Nephron progenitor cell (in vitro differentiated cells): ENCODE results near the gene SAAL1.

ENCODE experiments used
- DNase-seq: peaks from one replicate; pipeline ENCODE4 v3.0.0; 2021
- H3K27ac Mint-ChIP-seq: 2 replicates; pipeline ENCODE4 v1.8.0; 2021; ENCODE audit warnings: mild to moderate bottlenecking, moderate library complexity, mixed read lengths
- H3K27me3 Mint-ChIP-seq: 2 replicates; pipeline ENCODE4 v1.8.0; 2021; ENCODE audit warnings: mild to moderate bottlenecking, low read depth, mixed read lengths; ENCODE audit not compliant: poor library complexity
- H3K36me3 Mint-ChIP-seq: 2 replicates; pipeline ENCODE4 v1.8.0; 2021; ENCODE audit warnings: low read depth, mixed read lengths
- H3K4me1 Mint-ChIP-seq: 2 replicates; pipeline ENCODE4 v1.8.0; 2021; ENCODE audit warnings: mixed read lengths
- H3K4me3 Mint-ChIP-seq: 2 replicates; pipeline ENCODE4 v1.8.0; 2021; ENCODE audit warnings: mild to moderate bottlenecking, moderate library complexity, mixed read lengths
- H3K9me3 Mint-ChIP-seq: 2 replicates; pipeline ENCODE4 v1.8.0; 2021; ENCODE audit warnings: mild to moderate bottlenecking, moderate library complexity, mixed read lengths
- TF ChIP-seq, protein P1 (sequence below): fragments of 200-600 bp; sonication (generic); IDR thresholded peaks from 2 replicates; pipeline ENCODE4 v1.5.0; 2021; ENCODE audit warnings: antibody characterized with exemption

SAAL1 gene

DNA sequence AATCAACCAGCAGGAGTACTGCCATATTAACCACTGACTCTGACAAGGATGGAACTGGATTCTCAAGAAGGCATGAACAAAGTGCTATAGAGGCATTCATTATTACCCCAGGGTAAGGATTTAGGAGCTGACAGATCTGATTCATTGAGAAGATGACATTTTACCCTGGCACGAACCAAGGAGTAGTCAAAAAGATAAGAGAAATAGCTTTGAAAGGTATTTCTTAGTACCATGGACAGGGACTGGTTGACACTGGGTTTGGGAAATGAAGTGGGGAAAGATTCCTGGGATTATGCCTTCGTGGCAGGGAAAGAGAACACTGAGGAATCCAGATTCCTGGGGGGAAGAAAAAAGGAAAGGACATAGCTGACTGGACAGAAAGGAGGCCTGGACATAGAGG is 5.1 kb upstream of the SAAL1 start:
- no peaks in the 10 kb centered on the region for H3K36me3 Mint-ChIP-seq
- H3K9me3 Mint-ChIP-seq, result no peaks in the 10 kb centered on the region
- no peak overlapping the region for H3K27ac Mint-ChIP-seq
- H3K27me3 Mint-ChIP-seq, result peaks cover 54% of the 10 kb centered on the region
- H3K4me1 Mint-ChIP-seq, result no peaks in the 10 kb centered on the region
- no peak for DNase-seq
- H3K4me3 Mint-ChIP-seq, result no peak overlapping the region
- TF ChIP-seq, protein P1, sequence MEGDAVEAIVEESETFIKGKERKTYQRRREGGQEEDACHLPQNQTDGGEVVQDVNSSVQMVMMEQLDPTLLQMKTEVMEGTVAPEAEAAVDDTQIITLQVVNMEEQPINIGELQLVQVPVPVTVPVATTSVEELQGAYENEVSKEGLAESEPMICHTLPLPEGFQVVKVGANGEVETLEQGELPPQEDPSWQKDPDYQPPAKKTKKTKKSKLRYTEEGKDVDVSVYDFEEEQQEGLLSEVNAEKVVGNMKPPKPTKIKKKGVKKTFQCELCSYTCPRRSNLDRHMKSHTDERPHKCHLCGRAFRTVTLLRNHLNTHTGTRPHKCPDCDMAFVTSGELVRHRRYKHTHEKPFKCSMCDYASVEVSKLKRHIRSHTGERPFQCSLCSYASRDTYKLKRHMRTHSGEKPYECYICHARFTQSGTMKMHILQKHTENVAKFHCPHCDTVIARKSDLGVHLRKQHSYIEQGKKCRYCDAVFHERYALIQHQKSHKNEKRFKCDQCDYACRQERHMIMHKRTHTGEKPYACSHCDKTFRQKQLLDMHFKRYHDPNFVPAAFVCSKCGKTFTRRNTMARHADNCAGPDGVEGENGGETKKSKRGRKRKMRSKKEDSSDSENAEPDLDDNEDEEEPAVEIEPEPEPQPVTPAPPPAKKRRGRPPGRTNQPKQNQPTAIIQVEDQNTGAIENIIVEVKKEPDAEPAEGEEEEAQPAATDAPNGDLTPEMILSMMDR, result no peak

DNA sequence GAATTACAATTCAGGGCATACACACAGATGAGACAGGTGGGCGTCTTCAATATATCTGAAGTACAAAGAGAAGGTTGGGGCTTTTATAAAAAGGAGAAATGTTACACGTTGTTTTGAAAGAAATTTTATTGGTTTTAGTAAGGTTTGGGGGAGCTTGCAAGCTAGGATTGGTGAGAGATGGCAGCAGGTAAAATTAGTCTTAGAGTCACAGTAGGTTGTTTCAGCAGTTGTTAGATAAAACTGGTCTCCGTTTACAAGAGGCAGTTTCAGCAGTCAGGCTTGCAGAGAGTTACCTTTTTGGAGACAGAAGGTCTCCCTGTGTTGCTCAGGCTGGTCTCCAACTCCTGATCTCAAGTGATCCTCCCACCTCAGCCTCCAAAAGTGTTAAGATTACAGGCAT is 2.4 kb upstream of the SAAL1 start:
- no peaks in the 10 kb centered on the region for H3K9me3 Mint-ChIP-seq
- H3K4me3 Mint-ChIP-seq, result no peak overlapping the region
- H3K27me3 Mint-ChIP-seq, result peaks cover 32% of the 10 kb centered on the region

DNA sequence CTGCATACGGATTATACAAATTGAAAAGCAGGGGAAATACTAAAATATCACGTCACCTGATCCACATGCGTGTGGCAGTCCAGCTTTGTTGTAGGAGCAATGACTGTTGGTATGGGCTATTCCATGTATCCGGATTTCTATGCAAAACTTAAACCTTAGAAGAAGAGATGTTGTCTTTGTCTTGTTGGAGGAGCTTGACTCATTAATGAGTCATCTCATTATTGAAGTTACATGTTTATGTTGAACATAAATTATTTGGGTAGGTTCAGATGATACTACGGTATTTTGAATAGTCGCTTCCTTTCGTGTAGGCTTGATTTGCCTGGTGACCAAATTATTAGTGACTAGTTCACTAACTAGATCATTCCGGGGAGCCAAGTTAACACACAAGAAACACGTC is 806 bp upstream of the SAAL1 start:
- Mint-ChIP-seq H3K4me3 (peak overlapping the region; percentile 97), H3K4me1 (peaks cover 11% of the 10 kb centered on the region), H3K27ac (no peak overlapping the region), H3K9me3 (no peaks in the 10 kb centered on the region), H3K27me3 (peaks cover 18% of the 10 kb centered on the region), H3K36me3 (peaks cover 19% of the 10 kb centered on the region)
- TF ChIP-seq, protein P1, result no peak
- no peak for DNase-seq

More for the DNA sequence above, 2.4 kb upstream of the SAAL1 start:
- Mint-ChIP-seq H3K36me3 (peaks cover 3% of the 10 kb centered on the region), H3K27ac (no peak overlapping the region), H3K4me1 (peaks cover 11% of the 10 kb centered on the region)
- DNase-seq, result no peak
- TF ChIP-seq, protein P1, result no peak

DNA sequence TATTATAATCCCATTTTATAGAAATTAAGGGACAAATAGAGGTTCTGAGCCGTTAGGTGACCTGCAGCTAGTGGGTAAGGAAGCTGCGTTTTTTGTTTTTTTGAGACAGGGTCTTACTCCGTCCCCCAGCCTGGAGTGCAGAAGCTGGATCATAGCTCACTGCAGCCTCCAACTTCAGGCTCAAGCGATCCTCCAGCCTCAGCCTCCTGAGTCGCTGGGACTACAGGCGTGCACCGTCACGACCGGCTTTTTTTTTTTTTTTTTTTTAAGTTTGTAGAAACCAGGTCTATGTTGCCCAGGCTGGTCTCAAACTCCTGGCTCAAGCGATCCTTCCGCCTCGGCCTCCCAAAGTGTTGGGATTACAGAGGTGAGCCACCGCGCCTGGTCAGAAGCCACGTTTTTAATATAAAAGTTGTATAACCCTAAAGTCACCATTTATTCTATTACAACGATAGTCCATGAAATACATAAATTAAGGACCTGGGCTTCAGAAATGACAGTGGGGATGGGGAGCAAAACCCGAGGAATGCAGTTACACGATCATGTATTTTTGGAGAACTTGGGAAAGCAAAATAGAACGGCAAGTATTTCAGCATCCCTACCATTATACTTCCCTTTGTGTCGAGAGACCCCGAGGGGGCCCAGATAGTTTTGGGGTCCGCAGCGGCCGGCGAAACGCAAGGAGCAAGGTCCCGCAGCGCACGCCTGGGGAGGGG is 638 bp downstream of the SAAL1 start:
- no peak overlapping the region for H3K27ac Mint-ChIP-seq
- TF ChIP-seq, protein P1, result no peak
- peaks cover 32% of the 10 kb centered on the region for H3K36me3 Mint-ChIP-seq
- peaks cover 10% of the 10 kb centered on the region for H3K27me3 Mint-ChIP-seq
- H3K4me3 Mint-ChIP-seq, result peak overlapping the region; percentile 97
- peaks cover 11% of the 10 kb centered on the region for H3K4me1 Mint-ChIP-seq
- H3K9me3 Mint-ChIP-seq, result no peaks in the 10 kb centered on the region
- no peak for DNase-seq

DNA sequence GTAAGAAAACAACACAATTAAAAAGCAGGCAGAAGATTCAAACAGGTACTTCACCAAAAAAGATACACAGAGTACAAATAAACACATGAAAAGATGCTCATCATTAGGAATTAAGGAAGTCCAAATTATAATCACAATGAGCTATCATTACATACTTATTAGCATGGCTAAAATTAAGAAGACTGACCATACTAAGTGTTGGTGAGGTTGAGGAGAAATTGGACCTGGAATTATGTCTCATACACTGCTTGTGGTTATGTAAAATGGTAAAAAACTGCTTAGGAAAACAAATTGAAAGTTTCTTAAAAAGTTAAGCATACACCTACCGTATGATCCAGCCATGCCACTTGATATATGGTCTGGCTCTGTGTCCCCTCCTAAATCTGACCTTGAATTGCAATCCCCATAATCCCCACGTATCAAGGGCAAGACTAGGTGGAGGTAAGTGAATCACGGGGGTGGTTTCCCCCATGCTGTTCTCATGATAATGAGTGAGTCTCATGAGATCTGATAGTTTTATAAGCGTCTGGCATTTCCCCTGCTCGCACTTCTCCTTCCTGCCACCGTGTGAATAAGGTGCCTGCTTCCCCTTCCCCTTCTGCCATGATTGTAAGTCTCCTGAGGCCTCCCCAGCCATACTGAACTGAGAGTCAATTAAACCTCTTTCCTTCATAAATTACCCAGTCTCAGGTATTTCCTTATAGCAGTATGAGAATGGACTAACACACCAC is 4.8 kb downstream of the SAAL1 start:
- no peak for DNase-seq
- TF ChIP-seq, protein P1, result no peak
- Mint-ChIP-seq H3K36me3 (peaks cover 42% of the 10 kb centered on the region), H3K4me3 (no peak overlapping the region), H3K27ac (no peak overlapping the region), H3K9me3 (no peaks in the 10 kb centered on the region), H3K27me3 (peaks cover 2% of the 10 kb centered on the region), H3K4me1 (peaks cover 11% of the 10 kb centered on the region)

DNA sequence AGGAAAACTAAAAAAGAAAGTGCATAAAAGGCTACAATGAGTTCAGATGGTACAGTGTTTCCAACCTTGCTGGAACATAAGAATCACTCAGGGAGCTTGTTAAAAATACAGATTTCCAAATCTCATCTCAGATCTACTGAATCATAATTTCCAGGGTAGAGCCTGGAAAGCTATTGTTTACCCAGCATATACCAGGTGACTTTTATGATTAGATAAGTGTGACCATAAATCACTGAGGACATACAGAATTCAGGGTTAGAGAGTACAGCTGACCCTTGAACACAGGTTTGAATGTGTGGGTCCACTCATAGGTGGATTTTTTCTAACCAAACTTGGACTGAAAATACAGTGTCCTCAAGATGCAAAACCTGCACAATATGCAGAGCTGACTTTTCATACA is 11.9 kb downstream of the SAAL1 start:
- no peaks in the 10 kb centered on the region for H3K4me1 Mint-ChIP-seq
- peaks cover 44% of the 10 kb centered on the region for H3K36me3 Mint-ChIP-seq
- TF ChIP-seq, protein P1, result no peak
- H3K9me3 Mint-ChIP-seq, result no peaks in the 10 kb centered on the region
- no peak overlapping the region for H3K27ac Mint-ChIP-seq
- H3K4me3 Mint-ChIP-seq, result no peak overlapping the region
- DNase-seq, result no peak
- H3K27me3 Mint-ChIP-seq, result no peaks in the 10 kb centered on the region
